VCaP (cell line): Measurements from ENCODE around the gene CNN2.

Source experiments
- H3K27ac ChIP-seq: fragments of 450-650 bp; 2 replicates; pipeline ENCODE4 v1.5.1; 2017
- CTCF ChIP-seq: fragments of 450-650 bp; conservative IDR thresholded peaks from 2 replicates; pipeline ENCODE4 v1.5.1; 2017; ENCODE audit warnings: mild to moderate bottlenecking, moderate library complexity

CNN2 gene

GRCh38 chr19:1014161-1015060, 12.0 kb upstream of the CNN2 start:
- no peak for TF ChIP-seq CTCF
- H3K27ac ChIP-seq = no peak overlapping the region

DNA sequence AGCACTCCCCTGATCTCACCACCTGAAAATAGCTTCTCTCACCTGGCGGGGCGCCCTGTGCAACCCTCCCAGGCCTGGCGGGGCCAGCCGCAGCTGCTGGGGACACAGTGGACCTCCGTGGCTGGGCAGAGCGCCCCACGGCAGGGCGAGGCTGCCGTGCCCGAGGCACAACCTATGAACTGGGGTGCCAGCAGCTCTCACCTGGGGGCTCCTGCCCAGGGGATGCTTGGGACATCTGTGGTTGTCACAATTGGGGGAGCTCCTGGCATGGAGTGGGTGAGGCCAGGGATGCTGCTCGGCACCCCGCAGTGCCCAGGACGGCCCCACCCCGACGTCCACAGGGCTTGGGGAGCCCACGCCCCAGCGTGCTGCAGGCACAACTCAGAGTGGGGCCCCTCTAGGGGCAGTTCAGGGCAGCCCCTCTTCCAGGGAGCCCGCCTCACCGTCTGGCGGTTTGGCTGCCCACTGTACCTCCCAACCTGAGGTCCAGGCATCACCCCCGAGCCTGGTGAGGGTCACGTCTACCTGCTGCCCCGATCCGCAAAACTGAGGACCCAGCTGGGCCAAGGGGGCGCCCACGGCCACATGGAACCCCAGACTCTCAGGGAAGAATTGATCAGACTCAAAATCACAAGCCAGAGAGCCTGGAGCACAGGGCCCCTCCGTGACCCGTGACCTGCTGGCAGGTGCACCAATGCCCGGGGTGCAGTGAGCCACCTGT, 11.2 kb upstream of the CNN2 start:
- TF ChIP-seq CTCF = no peak
- no peak overlapping the region for H3K27ac ChIP-seq

DNA sequence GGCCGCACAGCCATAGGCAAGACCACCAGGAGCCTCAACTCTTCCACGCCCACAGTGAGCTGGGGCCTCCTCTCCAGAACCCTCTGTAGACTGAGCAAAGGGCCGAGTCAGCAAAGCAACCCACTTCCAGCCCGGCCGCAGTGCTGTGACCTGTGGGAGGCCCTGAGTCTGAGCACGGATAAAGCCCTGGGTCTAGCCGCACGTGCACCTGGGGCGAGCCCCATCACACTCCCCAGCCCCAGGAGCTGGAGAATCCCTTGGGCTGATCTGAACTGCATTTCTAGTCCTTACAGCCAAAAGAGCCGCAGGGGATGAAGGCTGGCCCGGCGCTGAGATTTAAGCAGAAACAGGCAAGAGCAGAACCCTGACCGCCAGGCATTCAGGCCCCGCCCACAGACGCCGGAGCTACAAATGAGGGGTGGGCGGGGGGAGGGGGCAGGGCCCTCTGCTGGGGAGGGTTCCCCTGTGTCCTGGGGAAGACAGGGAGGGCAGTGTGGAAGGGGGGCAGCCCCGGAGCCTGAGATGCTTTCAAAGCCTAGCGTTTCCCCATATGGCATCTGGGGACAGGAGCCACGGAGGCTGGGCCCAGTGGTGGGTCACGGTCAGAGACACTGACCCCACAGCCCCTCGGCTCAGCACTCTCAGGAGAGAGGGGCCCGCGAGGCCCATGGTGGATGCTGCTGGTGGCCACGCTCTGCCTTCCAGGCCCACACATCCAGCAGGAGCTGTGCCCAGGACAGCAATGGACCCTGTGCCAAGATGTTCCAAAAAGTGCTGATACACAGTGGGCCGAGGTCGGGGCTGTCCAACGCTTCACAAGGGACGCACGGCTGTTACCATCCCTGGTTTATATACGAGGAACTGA, 10.4 kb upstream of the CNN2 start:
- no peak for TF ChIP-seq CTCF
- no peak overlapping the region for H3K27ac ChIP-seq

- H3K27ac ChIP-seq = no peak overlapping the region
Measured at GRCh38 chr19:1016647-1017114, 9.7 kb upstream of the CNN2 start.

DNA sequence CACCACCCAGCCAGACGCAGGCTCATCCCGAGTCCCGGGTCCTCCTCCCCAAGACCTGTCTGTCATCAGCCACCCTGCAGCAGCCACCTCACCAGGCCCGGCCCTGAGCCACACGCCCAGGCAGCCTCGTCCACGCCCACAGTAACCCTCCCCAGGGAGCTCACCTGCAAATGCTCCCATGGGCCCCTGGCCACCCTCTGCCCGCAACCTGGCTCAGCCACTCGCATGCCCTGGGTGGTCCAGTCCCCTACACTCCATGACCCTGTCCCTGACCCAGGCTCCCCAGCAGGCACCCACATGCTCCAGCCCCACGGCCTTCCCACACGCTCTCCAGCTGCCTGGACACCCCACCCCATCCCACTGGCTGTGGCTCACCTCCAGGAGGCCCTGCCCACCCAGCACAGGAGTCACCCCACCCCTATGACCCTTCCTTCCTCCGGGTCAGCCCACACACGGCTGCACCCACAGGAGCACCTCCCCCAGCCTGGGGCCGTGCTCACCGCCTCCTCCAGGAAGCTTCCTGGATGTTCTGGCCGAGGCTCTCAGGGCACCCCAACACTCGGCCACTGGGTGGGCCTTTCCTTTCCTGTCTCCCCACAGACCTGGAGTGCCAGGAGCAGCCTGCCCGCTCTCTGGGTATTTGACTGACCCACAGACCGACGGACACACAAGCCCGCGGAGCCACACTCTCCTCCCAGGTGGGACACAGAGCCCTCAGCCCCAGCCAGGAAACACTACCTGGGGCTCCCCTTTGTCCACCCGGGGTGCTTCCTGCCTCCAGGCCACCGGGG, 9.1 kb upstream of the CNN2 start:
- no peak overlapping the region for H3K27ac ChIP-seq
- TF ChIP-seq CTCF = no peak

More at GRCh38 chr19:1016647-1017114, 9.7 kb upstream of the CNN2 start:
- TF ChIP-seq CTCF = no peak

GRCh38 chr19:1017906-1018305, 8.5 kb upstream of the CNN2 start:
- TF ChIP-seq CTCF = no peak
- H3K27ac ChIP-seq = no peak overlapping the region
